H9 (cell line): ENCODE measurements around the gene SMARCA1. TPM values are rescaled to one million over a fixed set of nuclear protein-coding genes. Genes with fewer than 3 reads are reported as not detected.

Source experiments
- DNase-seq: peaks from one replicate; pipeline ENCODE4 v3.0.0-alpha.2; 2017
- H2AFZ ChIP-seq: one replicate; pipeline ENCODE4 v1.6.1; 2013; ENCODE audit warnings: mild to moderate bottlenecking, low read length, control low read depth, moderate library complexity
- H2AK5ac ChIP-seq: 2 replicates; pipeline ENCODE4 v1.6.1; 2013; ENCODE audit warnings: low read length, control low read depth, mixed read lengths; ENCODE audit not compliant: insufficient read length
- H2BK120ac ChIP-seq: one replicate; pipeline ENCODE4 v1.6.1; 2013; ENCODE audit warnings: low read depth, mild to moderate bottlenecking, low read length, control low read depth, inconsistent platforms; ENCODE audit not compliant: poor library complexity, severe bottlenecking
- H2BK12ac ChIP-seq: 2 replicates; pipeline ENCODE4 v1.6.1; 2013; ENCODE audit warnings: low read length, control low read depth, mixed read lengths, low read depth; ENCODE audit not compliant: insufficient read length
- H2BK15ac ChIP-seq: 2 replicates; pipeline ENCODE4 v1.6.1; 2013; ENCODE audit warnings: low read depth, low read length, control low read depth
- H2BK20ac ChIP-seq: one replicate; pipeline ENCODE4 v1.6.1; 2013; ENCODE audit warnings: low read depth, mild to moderate bottlenecking, low read length, control low read depth, inconsistent platforms; ENCODE audit not compliant: poor library complexity, severe bottlenecking
- H2BK5ac ChIP-seq: 2 replicates; pipeline ENCODE4 v1.6.1; 2013; ENCODE audit warnings: low read length, control low read depth, mixed read lengths; ENCODE audit not compliant: insufficient read length
- H3K14ac ChIP-seq: 2 replicates; pipeline ENCODE4 v1.6.1; 2013; ENCODE audit warnings: low read length, control low read depth; ENCODE audit not compliant: insufficient read depth
- H3K18ac ChIP-seq: 2 replicates; pipeline ENCODE4 v1.6.1; 2013; ENCODE audit warnings: low read depth, mild to moderate bottlenecking, mixed read lengths, low read length, control low read depth; ENCODE audit not compliant: insufficient read length
- H3K23ac ChIP-seq: 2 replicates; pipeline ENCODE4 v1.6.1; 2013; ENCODE audit warnings: low read length, control low read depth, mixed read lengths, low read depth; ENCODE audit not compliant: insufficient read length
- H3K23me2 ChIP-seq: 2 replicates; pipeline ENCODE4 v1.6.1; 2013; ENCODE audit warnings: low read depth, mild to moderate bottlenecking, mixed read lengths, low read length, control low read depth; ENCODE audit not compliant: insufficient read length, poor library complexity, severe bottlenecking
- H3K27ac ChIP-seq: 2 replicates; pipeline ENCODE4 v1.5.1; 2013; ENCODE audit warnings: low read length, control low read depth, mixed read lengths, low read depth; ENCODE audit not compliant: insufficient read length
- H3K27me3 ChIP-seq: 2 replicates; pipeline ENCODE4 v1.6.1; 2013; ENCODE audit warnings: low read length, control low read depth, inconsistent platforms; ENCODE audit not compliant: insufficient read depth
- H3K4ac ChIP-seq: 2 replicates; pipeline ENCODE4 v1.6.1; 2013; ENCODE audit warnings: low read depth, mild to moderate bottlenecking, control low read depth, inconsistent platforms, low read length, moderate library complexity
- H3K4me1 ChIP-seq: 2 replicates; pipeline ENCODE4 v1.6.1; 2013; ENCODE audit warnings: low read length, control low read depth, inconsistent platforms; ENCODE audit not compliant: insufficient read depth
- H3K4me2 ChIP-seq: 2 replicates; pipeline ENCODE4 v1.6.1; 2013; ENCODE audit warnings: low read length, control low read depth, mixed read lengths; ENCODE audit not compliant: insufficient read length, insufficient read depth
- H3K56ac ChIP-seq: 2 replicates; pipeline ENCODE4 v1.6.1; 2013; ENCODE audit warnings: low read depth, mild to moderate bottlenecking, mixed read lengths, low read length, control low read depth; ENCODE audit not compliant: insufficient read length
- H3K79me1 ChIP-seq: 2 replicates; pipeline ENCODE4 v1.6.1; 2013; ENCODE audit warnings: low read depth, mild to moderate bottlenecking, moderate library complexity, low read length, control low read depth, inconsistent platforms; ENCODE audit not compliant: insufficient read depth, poor library complexity, severe bottlenecking
- H3K79me2 ChIP-seq: 2 replicates; pipeline ENCODE4 v1.6.1; 2013; ENCODE audit warnings: low read length, control low read depth, inconsistent platforms; ENCODE audit not compliant: insufficient read depth
- H3K9ac ChIP-seq: 2 replicates; pipeline ENCODE4 v1.6.1; 2013; ENCODE audit warnings: low read length, control low read depth, mixed read lengths; ENCODE audit not compliant: insufficient read length; ENCODE audit errors: extremely low read depth
- H3K9me3 ChIP-seq: one replicate; pipeline ENCODE4 v1.6.1; 2013; ENCODE audit warnings: low read depth, low read length, inconsistent platforms; ENCODE audit not compliant: control insufficient read depth
- H3T11ph ChIP-seq: one replicate; pipeline ENCODE4 v1.6.1; 2013; ENCODE audit warnings: mild to moderate bottlenecking, low read length, control low read depth, inconsistent platforms
- H4K20me1 ChIP-seq: one replicate; pipeline ENCODE4 v1.6.1; 2013; ENCODE audit not compliant: control insufficient read depth, insufficient read length, insufficient read depth
- H4K5ac ChIP-seq: 2 replicates; pipeline ENCODE4 v1.6.1; 2013; ENCODE audit warnings: low read depth, mild to moderate bottlenecking, mixed read lengths, low read length, control low read depth; ENCODE audit not compliant: insufficient read length
- H4K8ac ChIP-seq: replicated peaks from 2 replicates; pipeline ENCODE4 v1.6.1; 2013; ENCODE audit warnings: low read length, control low read depth, mixed read lengths, low read depth; ENCODE audit not compliant: insufficient read length
- H4K91ac ChIP-seq: 2 replicates; pipeline ENCODE4 v1.6.1; 2013; ENCODE audit warnings: low read depth, mild to moderate bottlenecking, moderate library complexity, mixed read lengths, low read length, control low read depth; ENCODE audit not compliant: insufficient read length
- H3K27ac Mint-ChIP-seq, 3 experiments: 2 replicates in 2 of 3; 3 replicates in 1 of 3; pipeline ENCODE4 v1.8.0; 2020 to 2021; ENCODE audit warnings: mixed read lengths in 3 of 3, mild to moderate bottlenecking in 1 of 3, moderate library complexity in 1 of 3
- H3K27me3 Mint-ChIP-seq: 2 replicates; pipeline ENCODE4 v1.8.0; 2021; ENCODE audit warnings: low read depth, mild to moderate bottlenecking, moderate library complexity, mixed read lengths
- H3K36me3 Mint-ChIP-seq, 3 experiments: 2 replicates in 2 of 3; 3 replicates in 1 of 3; pipeline ENCODE4 v1.8.0; 2020 to 2021; ENCODE audit warnings: low read depth in 3 of 3, mixed read lengths in 3 of 3; ENCODE audit not compliant: insufficient read depth in 1 of 3
- H3K4me1 Mint-ChIP-seq, 2 experiments: 2 replicates each; pipeline ENCODE4 v1.8.0; 2020; ENCODE audit warnings: mixed read lengths in 2 of 2
- H3K4me3 Mint-ChIP-seq, 2 experiments: 2 replicates in 1 of 2; 3 replicates in 1 of 2; pipeline ENCODE4 v1.8.0; 2020 to 2021; ENCODE audit warnings: mild to moderate bottlenecking in 2 of 2, mixed read lengths in 2 of 2, moderate library complexity in 1 of 2
- H3K9me3 Mint-ChIP-seq, 2 experiments: 2 replicates in 1 of 2; 3 replicates in 1 of 2; pipeline ENCODE4 v1.8.0; 2020; ENCODE audit warnings: mild to moderate bottlenecking in 2 of 2, mixed read lengths in 2 of 2, moderate library complexity in 1 of 2
- WGBS: extraction: QIAGEN DNeasy Blood & Tissue Kit; methylation state at CpG from one replicate; pipeline ENCODE4 v1.1.7; 2013; ENCODE audit warnings: missing lambda C conversion rate, low lambda C conversion rate, mixed read lengths; ENCODE audit not compliant: insufficient read length; ENCODE audit errors: extremely low coverage; 5-methylcytosine and 5-hydroxymethylcytosine counted together
- total RNA-seq: library from RNA; stranded (reverse); gene quantifications from 2 replicates; pipeline ENCODE4 v1.2.1, GENCODE V29; 2021
- TF ChIP-seq, protein P1 (sequence below): fragments of 200-600 bp; sonication (generic); conservative IDR thresholded peaks from 3 replicates; pipeline ENCODE4 v1.8.0; 2021; ENCODE audit warnings: antibody characterized with exemption, mild to moderate bottlenecking

Gene SMARCA1
- total RNA-seq, 1 experiment from 2014 or later: 105 TPM

DNA sequence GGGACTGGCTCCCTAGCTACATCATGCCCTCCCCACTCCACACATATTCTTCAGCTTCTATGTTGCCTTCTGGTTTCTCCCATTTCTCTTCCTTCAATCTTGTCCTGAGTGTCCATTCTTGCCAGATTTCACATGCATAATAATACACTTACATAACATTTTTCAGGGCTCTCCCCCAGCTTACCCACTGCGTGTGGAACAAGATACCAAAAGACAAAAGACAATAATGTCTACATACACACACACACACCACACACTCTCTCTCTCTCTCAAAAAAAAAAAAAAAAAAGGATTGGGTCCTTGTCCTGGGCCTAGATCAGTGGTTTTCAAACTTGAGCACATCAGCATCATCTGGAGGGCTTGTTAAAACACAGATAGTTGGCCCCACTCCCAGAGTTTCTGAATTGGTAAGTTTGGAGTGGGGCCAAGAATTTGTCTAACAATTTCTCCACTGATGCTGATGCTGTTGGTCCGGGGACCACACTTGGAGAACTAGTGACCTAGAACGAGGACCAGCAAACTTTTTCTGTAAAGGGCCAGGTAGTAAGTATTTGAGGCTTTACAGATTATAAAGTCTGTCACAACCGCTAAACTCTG, 6.5 kb upstream of the SMARCA1 start:
- Histone ChIP-seq H2AK5ac (no peak overlapping the region), H3K23me2 (no peaks in the 10 kb centered on the region), H2BK15ac (no peak overlapping the region), H3K14ac (no peak overlapping the region), H3K4me2 (no peak overlapping the region), H4K20me1 (no peaks in the 10 kb centered on the region), H2BK5ac (no peak overlapping the region), H3K79me2 (no peaks in the 10 kb centered on the region), H3K9me3 (no peaks in the 10 kb centered on the region), H3K9ac (no peak overlapping the region), H3K79me1 (no peaks in the 10 kb centered on the region), H4K91ac (no peak overlapping the region), H2BK120ac (no peak overlapping the region), H3T11ph (no peak overlapping the region), H2BK12ac (no peak overlapping the region), H3K4me1 (no peaks in the 10 kb centered on the region), H3K27ac (no peak overlapping the region), H2AFZ (no peak overlapping the region), H3K4ac (no peak overlapping the region), H2BK20ac (no peak overlapping the region), H3K56ac (no peak overlapping the region), H4K5ac (no peak overlapping the region), H3K27me3 (no peaks in the 10 kb centered on the region), H3K23ac (no peak overlapping the region), H4K8ac (no peak overlapping the region), H3K18ac (no peak overlapping the region)
- H3K9me3 Mint-ChIP-seq: no peaks in the 10 kb centered on the region
- TF ChIP-seq, protein P1, sequence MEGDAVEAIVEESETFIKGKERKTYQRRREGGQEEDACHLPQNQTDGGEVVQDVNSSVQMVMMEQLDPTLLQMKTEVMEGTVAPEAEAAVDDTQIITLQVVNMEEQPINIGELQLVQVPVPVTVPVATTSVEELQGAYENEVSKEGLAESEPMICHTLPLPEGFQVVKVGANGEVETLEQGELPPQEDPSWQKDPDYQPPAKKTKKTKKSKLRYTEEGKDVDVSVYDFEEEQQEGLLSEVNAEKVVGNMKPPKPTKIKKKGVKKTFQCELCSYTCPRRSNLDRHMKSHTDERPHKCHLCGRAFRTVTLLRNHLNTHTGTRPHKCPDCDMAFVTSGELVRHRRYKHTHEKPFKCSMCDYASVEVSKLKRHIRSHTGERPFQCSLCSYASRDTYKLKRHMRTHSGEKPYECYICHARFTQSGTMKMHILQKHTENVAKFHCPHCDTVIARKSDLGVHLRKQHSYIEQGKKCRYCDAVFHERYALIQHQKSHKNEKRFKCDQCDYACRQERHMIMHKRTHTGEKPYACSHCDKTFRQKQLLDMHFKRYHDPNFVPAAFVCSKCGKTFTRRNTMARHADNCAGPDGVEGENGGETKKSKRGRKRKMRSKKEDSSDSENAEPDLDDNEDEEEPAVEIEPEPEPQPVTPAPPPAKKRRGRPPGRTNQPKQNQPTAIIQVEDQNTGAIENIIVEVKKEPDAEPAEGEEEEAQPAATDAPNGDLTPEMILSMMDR: no peak
- no CpG with 5 or more reads among the region's 4 CpGs for WGBS
- H3K27ac Mint-ChIP-seq: no peak overlapping the region
- no peaks in the 10 kb centered on the region for H3K4me1 Mint-ChIP-seq
- no peak overlapping the region for H3K4me3 Mint-ChIP-seq
- H3K27me3 Mint-ChIP-seq: peaks cover 16% of the 10 kb centered on the region
- DNase-seq: no peak
- H3K36me3 Mint-ChIP-seq: no peaks in the 10 kb centered on the region
